HG02763 (cell line): Measurements from ENCODE around the gene RGS3.

Experiments
- ATAC-seq: cut with Tn5 transposase; IDR thresholded peaks from one replicate; pipeline ENCODE4 v1.9.1; 2021; ENCODE audit warnings: mild to moderate bottlenecking, moderate library complexity; ENCODE audit not compliant: unreplicated experiment

The RGS3 gene

GRCh38 chr9:113528088-113528487 is 64.6 kb downstream of the RGS3 start:
- ATAC-seq = no peak

- ATAC-seq = no peak
These were observed 65.3 kb downstream of the RGS3 start for GRCh38 chr9:113528811-113529210.

DNA sequence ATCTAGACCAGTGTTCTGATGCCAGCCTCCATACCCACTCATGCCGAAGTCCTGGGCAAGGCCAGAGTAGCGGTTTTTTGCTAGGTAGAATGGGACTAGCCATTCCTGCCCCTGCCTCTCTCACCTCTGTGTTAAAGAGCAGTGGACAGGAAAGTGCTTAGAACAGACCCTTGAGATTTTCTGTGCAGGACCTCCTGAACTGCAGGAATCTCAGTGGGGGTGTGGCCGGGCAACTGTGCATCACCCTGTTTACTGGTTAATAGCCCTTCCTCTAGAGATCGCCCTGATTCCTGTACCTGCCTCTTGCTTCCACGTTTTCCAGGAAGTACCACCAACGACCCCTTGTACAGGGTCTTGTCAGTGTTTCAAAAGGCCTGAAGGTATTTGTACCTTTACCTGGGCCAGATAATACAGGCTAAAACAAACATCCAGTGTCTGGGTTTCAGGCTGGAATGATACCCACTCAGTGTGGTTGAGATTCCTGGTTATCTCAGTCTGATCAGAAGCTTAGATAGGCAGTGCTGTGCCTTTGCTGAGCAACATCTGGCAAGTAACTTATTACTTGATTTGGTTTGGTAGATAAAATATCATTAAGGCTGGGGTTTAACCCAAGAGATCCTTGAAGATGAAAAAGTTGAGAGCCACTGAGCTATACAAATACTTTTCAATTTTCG is 65.9 kb downstream of the RGS3 start:
- ATAC-seq = no peak

DNA sequence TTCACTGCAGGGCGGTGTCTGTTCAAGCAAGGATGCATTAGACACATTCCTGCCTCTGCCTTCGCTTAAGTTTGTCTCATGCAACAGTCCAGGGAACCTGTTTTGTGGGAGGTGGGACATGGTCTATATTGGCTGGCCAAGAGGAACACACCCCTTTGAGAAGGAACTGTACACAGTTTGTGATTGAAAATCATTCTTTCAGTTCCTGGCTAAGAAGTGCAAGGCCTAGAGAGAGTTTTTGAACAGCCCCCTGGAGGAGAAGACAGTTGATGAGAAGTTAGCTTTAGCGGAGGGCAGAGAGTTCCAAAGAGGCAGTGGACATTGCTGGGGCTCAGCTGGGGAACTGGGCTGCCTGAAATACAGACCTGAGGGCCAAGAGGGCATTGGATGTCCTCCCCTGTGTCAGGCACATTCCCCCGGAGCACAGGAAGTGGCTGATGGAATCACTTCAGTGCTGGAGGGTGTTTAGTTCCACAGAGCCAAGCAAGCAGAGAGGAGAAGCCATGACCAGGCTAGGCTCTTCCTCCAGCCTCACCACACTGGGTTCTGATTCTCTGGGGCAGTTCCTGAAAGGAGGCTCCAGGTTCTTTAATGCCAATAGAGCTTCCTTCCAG is 66.6 kb downstream of the RGS3 start:
- no peak for ATAC-seq

- no peak for ATAC-seq
These were observed 67.4 kb downstream of the RGS3 start for GRCh38 chr9:113530942-113531341.

- ATAC-seq = no peak
These were observed 68.6 kb downstream of the RGS3 start for GRCh38 chr9:113531919-113532808.

GRCh38 chr9:113532809-113533190 is 69.3 kb downstream of the RGS3 start:
- ATAC-seq = no peak

DNA sequence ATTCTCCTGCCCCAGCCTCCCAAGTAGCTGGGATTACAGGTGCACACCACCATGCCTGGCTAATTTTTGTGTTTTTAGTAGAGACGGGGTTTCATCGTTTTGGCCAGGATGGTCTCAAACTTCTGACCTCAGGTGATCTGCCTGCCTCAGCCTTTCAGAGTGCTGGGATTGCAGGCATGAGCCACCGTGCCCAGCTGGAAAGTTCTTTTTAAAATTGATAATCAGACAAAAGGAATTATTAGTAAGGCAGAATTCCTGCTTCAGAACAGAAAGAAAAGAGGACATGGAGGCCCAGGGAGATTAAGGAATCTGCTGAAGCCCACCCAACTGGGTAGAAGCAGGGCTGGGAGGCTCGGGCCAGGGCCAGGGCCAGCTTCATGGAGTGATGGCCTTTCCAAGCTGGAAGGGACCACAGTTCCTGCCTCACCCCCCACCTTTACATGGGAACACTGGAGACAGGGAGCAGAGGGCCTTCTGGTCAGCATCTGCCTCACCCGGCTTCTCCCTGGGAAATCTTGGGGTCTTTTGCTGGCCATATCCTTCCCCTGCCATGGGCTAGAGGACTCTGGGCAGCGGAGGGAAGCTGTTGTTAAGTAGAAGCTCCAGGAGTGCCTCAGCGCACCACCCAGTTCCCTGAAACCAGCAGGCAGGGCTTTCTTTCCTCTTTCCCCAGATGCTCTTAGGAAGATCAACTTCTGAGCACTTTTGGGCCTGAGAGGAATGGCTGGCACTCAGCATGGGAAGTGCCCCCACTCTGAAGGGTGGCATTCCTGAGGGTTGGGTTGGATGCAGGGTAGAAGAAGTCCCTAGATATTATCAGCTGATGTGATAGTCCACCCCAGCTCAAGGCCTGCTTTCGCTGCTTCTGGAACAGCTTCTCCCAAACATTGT is 70.1 kb downstream of the RGS3 start:
- ATAC-seq = no peak

DNA sequence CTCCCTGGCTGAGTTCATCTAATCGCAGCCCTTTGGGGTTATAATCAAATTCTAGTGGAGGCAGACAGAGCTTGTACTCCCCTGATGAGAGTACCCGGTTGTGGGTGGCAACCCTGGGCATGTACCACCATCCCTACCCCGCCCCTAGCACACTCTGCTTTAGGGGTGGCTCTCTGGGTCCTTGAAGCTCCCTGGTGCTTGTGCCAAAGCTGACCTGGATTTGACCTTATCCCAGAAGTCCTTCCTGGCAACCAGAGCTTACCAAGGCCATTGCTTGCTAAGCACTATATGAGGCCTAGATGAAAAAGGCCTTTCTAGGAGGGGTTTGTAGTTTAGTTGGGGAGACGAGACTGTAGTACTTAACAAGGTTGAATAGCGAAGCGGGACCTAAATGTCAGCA is 72.2 kb downstream of the RGS3 start:
- no peak for ATAC-seq

GRCh38 chr9:113536166-113536482 is 72.6 kb downstream of the RGS3 start:
- no peak for ATAC-seq

- ATAC-seq = no peak
These were observed 73.1 kb downstream of the RGS3 start for GRCh38 chr9:113536483-113537228.

GRCh38 chr9:113537229-113537810 is 73.8 kb downstream of the RGS3 start:
- no peak for ATAC-seq

- ATAC-seq = no peak
These were observed 74.6 kb downstream of the RGS3 start for GRCh38 chr9:113538131-113538530.

- no peak for ATAC-seq
These were observed 75.3 kb downstream of the RGS3 start for GRCh38 chr9:113538701-113539430.

- no peak for ATAC-seq
These were observed 76.9 kb downstream of the RGS3 start for GRCh38 chr9:113540466-113540865.

DNA sequence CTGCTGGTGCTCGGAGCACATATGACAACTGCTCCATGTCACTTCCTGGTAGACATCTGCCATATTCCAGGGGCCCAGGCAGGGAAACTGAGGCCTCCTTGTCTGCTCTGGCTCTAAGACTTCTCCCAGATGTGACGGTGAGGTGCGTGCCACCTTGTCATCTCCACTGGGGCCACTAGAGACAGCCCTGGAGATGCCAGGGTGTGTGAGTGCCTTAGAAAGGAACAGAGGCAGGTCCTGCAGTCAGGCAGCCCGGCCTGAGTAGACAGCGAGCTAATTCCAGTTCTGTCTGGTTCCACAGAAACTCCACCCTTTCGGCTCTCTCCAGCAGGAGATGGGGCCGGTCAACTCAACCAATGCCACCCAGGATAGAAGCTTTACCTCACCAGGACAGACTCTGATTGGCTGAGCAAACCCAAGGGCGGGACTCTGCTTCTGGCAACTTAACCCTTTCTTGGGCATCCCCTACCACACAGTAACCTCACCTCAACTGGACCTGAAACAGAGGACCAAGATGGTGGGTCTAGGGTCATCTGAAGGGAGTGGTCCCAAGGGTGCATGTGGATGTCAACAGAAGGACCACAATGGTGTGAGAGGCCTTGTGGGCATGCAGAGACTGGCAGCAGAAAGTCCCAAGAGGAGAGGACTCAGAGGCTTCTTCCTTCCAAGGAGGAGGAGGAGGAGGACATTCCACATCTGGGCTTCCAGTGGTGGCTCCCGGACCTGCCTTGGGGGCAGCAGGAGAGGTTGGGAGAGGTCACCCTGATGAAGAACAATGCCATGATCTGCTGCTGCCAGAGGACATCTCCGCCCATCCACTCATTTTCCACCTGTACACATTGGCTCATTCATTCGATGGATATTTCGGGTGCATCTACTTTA is 77.7 kb downstream of the RGS3 start:
- ATAC-seq = no peak

DNA sequence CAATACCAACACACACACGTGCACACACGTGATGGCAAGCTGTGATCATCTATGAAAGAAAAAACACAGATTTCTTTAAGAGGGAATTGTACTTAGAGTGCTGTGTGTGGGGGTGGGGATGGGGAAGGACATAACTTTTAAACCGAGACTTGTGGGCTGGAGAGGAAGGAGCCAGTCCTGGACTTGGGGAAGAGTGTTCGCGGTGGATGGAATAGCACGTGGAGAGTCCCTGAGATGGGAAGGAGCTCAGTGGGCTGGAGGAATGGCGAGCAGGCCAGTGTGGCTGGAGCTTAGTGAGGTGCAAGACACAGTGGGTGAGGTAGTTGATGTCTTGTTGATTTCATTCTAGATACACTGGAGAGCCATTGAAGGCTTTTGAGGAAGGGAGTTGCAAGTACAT is 78.5 kb downstream of the RGS3 start:
- ATAC-seq = no peak

GRCh38 chr9:113542741-113543140 is 79.2 kb downstream of the RGS3 start:
- ATAC-seq = no peak
